HG03378 (cell line): ENCODE results near the gene RNF144A.
"Not testable (repeated sequence)": the region's sequence is repeated elsewhere in the genome, so short reads cannot be mapped to it uniquely, and the experiment has no call there.

ENCODE experiments used
- ATAC-seq: cut with Tn5 transposase; IDR thresholded peaks from one replicate; pipeline ENCODE4 v1.9.1; 2021; ENCODE audit warnings: mild to moderate bottlenecking, moderate library complexity; ENCODE audit not compliant: unreplicated experiment

Gene RNF144A

GRCh38 chr2:6927186-6927585, 10.0 kb downstream of the RNF144A start:
- ATAC-seq: no peak

GRCh38 chr2:6927753-6928152, 10.5 kb downstream of the RNF144A start:
- no peak for ATAC-seq

DNA sequence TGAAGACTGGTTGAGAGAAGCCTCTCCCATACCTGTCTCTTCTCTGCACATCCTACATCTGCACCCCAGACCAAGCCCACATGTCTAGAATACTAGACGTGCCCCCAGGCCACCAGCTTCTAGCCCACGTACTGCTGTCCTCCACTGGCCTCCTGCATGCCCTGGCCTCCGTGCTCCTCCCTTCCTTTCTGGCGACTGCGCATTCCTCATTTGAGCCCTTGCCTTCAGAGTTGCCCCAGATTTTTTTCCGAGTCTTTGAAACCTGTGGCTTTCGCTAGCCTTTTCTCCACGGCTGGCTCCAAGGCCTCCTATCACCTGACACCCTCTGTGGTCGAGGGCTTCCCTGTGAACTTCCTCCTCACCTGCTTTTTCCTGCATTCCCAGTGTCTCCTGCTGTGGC, 11.2 kb downstream of the RNF144A start:
- ATAC-seq: no peak

- ATAC-seq: no peak
Measured at GRCh38 chr2:6929196-6929819, 12.1 kb downstream of the RNF144A start.

DNA sequence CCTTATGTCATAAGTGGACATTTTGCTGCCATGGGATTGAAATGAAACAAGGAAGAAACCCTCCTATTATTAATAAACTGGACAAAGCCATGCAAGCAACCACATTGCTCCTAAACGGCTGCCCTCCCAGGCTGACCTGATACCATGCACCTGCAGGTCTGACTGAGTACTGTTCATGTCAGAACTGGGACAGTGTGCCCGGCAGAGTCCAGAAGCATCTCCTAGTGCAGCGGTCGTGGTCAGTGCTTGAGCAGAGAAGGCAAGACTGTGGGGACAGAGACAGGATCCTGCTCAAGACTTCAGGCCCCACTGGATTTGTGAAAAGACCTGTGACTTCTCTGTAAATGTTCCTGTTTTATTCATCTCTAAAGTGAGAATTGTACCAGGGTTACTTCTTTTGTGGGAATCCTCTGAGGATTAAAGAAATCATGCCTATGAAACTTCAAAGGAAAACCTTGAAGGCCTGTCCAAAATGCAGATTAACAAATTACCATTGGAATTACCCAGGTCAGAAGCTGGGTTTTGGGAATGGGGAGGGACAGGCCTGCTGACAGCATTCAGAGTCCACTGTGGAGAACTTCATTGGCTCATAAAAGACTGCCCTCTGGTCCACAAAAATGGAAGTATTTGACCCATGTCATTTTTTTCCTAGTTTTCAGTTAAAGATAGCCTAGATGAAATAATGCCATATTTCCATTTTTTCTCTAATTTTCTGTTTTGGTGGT, 13.9 kb downstream of the RNF144A start:
- ATAC-seq: no peak

DNA sequence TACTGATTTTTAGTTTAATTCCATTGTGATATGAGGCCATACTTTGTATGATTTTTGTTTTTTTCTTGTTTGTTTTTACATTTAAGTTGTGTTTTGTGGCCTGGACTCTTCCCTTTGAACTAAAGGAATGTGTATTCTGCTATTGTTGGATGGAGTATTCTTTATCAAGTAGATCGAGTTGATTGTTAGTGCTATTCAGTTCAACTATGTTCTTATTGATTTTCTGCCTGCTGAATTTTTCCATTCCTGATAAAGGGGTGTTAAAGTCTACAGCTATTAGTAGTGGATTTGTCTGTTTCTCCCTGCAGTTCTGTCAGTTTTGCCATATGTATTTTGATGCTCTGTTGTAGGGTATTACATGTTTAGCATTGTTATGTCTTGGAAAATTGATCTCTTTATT, 14.5 kb downstream of the RNF144A start:
- ATAC-seq: no peak

- no peak for ATAC-seq
Measured at GRCh38 chr2:6932206-6932605, 15.0 kb downstream of the RNF144A start.

DNA sequence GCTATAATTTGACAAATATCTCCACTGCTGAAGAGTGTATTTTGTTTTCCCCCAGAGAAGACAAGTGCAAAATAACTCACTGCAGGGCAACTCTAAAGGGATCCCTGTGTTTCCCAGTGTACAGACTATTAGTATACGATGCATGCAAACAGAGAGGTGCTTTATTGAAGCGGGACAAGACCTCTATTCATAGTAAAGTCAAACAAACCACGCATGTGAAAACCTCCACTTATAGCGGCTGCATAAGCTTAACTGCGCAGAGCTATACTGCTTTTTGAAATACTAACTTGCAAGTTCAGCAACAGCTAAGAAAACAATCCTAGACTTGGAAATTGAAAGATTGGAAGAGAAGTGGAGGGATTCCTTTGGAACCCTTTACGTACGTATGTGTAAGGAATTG, 15.6 kb downstream of the RNF144A start:
- ATAC-seq: no peak

GRCh38 chr2:6933911-6934310, 16.7 kb downstream of the RNF144A start:
- no peak for ATAC-seq

DNA sequence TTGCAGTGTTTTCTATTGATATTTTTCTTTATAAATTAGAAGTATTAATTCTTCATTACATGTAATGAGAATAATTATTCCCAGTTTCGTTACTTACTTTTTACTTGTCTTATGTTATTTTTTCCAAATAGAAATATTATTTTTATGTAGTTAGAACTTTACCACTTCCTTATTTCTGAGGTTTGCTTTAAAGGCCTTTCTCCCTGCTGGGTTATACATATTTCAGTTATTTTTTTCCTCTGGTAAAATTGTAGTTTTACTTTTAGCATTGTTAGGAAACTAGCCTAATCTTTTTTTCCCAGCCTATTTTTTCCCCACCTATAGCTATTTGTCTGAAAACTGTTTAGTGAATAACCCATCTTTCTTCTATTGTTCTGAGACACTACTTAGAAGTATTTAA, 17.1 kb downstream of the RNF144A start:
- no peak for ATAC-seq

GRCh38 chr2:6934758-6935651, 17.8 kb downstream of the RNF144A start:
- ATAC-seq: no peak

DNA sequence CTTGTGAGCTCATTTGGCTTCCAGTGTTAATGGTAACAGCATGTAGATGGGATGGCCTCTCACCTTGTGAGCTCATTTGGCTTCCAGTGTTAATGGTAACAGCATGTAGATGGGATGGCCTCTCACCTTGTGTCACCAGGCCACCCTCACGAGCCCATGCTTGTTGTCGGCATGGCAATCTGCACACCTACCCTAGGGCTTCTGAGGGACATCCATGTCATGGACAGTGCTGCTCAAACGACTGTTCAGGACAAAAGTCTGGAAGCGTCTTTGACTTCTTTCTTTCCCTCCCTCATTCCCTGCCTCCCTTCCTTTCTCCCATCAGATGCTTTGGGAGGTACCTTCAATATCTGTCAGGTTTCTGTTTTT, 18.4 kb downstream of the RNF144A start:
- not testable (repeated sequence) for ATAC-seq

DNA sequence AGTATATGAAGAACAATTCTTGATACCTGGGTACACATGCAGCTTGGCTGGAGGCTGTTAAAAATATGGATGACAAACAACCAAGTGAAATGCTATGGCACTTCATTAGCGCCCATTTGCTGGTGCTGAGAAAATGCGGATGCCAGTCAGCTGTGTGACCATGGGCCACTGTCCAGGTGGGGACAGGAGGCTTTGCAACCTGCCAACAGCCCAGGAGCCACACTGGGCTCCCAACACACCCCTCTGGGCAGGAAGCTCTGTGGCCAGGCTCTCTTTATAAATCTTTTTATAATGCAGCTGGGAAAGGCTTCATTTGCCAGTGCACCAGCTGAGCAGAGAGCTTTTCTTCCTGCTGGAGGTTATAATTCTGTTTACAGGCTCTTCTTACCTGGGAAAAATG, 19.9 kb downstream of the RNF144A start:
- no peak for ATAC-seq

GRCh38 chr2:6937582-6937981, 20.4 kb downstream of the RNF144A start:
- ATAC-seq: no peak

DNA sequence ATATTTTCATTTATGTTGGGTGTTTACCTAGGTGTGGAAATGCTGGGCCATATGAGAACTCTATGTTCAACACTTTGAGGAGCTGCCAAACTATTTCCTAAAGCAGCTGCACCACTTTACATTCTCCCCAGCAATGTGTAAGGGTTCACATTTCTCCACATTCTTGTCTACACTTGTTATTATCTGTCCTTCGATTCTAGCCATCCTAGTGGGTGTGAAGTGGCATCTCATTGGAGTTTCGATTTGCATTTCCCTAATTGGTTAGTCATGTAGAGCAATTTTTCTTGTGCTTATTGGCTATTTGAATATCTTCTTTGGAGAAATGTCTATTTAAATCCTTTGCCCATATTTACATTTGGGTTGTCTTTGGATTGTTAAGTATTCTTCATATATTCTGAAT, 21.9 kb downstream of the RNF144A start:
- no peak for ATAC-seq

- ATAC-seq: no peak
Measured at GRCh38 chr2:6940820-6941219, 23.6 kb downstream of the RNF144A start.

DNA sequence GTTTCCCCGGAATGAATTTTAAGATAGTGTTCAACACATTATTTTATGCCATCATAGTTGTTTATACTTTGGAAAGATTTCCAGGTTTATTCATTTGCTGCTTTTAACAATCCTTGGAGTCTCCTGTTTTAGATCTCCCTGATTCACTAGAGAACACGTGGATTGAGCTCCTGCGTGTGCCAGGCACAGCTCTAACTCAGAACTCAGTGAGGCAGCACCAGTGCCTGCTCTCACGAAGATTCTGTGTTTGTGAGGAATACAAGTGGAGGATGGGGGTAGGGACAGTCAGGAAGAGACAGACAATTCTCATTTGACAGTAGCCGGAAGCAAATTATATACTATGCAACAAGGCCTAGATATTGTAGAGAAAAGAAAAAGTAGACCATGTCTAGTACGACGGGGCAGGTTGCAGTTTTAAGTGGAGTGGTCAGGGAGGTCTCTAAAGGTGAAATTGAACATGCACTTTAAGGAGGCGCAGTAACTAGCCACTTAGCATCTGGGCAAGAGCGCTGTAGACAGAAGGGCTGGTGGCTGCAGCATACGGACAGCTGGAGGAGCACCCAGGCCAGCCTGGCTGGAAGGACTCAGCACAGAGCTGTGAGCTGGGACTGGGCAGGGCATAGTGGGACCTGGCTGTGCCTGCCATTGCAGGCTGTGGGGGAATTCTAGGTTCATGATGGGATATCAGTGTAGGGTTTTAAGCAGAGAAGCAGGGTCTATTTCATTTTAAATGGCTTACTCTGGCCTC, 24.3 kb downstream of the RNF144A start:
- no peak for ATAC-seq

DNA sequence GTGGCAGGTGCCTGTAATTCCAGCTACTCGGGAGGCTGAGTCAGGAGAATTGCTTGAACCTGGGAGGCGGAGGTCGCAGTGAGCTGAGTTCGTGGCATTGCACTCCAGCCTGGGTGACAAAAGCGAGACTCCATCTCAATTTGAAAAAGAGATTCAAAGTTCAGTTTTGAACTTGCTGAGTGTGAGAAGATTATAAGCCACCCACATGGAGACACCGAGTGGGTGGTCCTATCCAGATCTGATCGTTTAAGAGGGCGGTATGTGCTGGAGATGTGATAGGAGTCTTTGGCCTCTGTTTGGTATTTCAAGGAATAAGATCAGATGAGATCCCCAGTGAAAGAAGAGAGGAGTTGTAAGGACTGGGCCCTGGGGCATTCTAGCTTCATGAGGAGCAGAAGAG, 25.6 kb downstream of the RNF144A start:
- no peak for ATAC-seq

- no peak for ATAC-seq
Measured at GRCh38 chr2:6943523-6943922, 26.3 kb downstream of the RNF144A start.

- no peak for ATAC-seq
Measured at GRCh38 chr2:6943971-6944370, 26.8 kb downstream of the RNF144A start.

DNA sequence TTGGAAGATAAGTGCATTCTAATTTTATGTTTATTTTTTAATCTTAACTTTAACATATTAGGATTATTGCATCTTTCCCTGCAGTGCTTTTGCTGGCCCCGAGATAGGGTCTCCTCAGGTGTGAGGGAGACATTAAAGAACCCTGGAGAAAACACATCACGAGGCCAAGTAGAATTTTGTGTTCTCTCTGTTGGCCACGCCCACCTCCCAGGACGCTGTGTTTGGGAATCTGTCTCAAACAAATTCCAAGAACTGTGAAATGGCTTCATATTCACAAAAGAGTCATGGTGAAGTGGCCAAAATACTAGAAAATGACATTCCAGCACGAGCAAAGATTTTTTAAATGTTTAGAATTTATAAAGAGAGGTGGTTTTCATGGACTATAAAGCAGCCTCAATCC, 27.3 kb downstream of the RNF144A start:
- ATAC-seq: no peak
